Ishikawa (cell line): ENCODE results near the gene EXT2.

Experiments used
- CEBPB ChIP-seq: IDR thresholded peaks from 2 replicates; pipeline ENCODE4 v1.6.1; 2012
- CREB1 ChIP-seq: IDR thresholded peaks from 2 replicates; pipeline ENCODE4 v1.6.1; 2012; ENCODE audit warnings: low read depth
- EGR1 ChIP-seq: IDR thresholded peaks from 2 replicates; pipeline ENCODE4 v1.6.1; 2012
- EP300 ChIP-seq: IDR thresholded peaks from 2 replicates; pipeline ENCODE4 v1.6.1; 2012; ENCODE audit warnings: borderline replicate concordance
- FOXM1 ChIP-seq: IDR thresholded peaks from 2 replicates; pipeline ENCODE4 v1.6.1; 2012; ENCODE audit warnings: low read depth, borderline replicate concordance
- NFIC ChIP-seq: IDR thresholded peaks from 2 replicates; pipeline ENCODE4 v1.6.1; 2012
- RAD21 ChIP-seq: IDR thresholded peaks from 2 replicates; pipeline ENCODE4 v1.6.1; 2012; ENCODE audit warnings: low read depth
- REST ChIP-seq: IDR thresholded peaks from 2 replicates; pipeline ENCODE4 v1.6.1; 2012; ENCODE audit warnings: low read depth, mild to moderate bottlenecking
- TAF1 ChIP-seq: IDR thresholded peaks from 2 replicates; pipeline ENCODE4 v1.6.1; 2012; ENCODE audit warnings: low read depth, mild to moderate bottlenecking
- TCF12 ChIP-seq: IDR thresholded peaks from 2 replicates; pipeline ENCODE4 v1.6.1; 2012; ENCODE audit warnings: low read depth
- TEAD4 ChIP-seq: IDR thresholded peaks from 2 replicates; pipeline ENCODE4 v1.6.1; 2012
- USF1 ChIP-seq: IDR thresholded peaks from 2 replicates; pipeline ENCODE4 v1.6.1; 2012
- YY1 ChIP-seq: IDR thresholded peaks from 2 replicates; pipeline ENCODE4 v1.6.1; 2012; ENCODE audit warnings: low read depth
- ZBTB7A ChIP-seq: IDR thresholded peaks from 2 replicates; pipeline ENCODE4 v1.6.1; 2012; ENCODE audit warnings: low read depth
- TF ChIP-seq, protein P1 (sequence below): IDR thresholded peaks from 2 replicates; pipeline ENCODE4 v1.6.1; 2012

The EXT2 gene

DNA sequence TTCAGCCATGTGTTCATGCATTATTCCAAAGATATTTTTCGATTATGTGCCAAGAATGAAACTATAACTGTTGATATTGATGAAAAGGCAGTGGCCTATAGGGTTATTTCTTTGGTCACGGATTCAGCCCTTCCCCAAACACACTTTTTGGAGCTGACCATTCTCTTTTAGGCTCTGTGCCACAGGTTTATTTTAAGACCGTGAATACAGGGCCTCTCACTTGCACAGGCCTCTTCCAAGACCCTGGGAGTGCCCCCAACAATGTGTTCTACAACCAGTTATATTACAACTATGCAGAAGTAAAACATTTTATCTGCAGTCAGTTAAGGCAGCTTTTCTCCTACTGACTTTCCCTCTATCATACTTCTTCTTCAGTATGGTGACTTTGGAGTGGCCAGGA lies 109.9 kb downstream of the EXT2 start:
- TF ChIP-seq EGR1 (no peak), YY1 (no peak), ZBTB7A (no peak), RAD21 (no peak), FOXM1 (no peak)

GRCh38 chr11:44205836-44206235 lies 110.4 kb downstream of the EXT2 start:
- TF ChIP-seq TEAD4 (no peak), REST (no peak), EGR1 (no peak), TCF12 (no peak), CREB1 (no peak), USF1 (no peak), YY1 (no peak), CEBPB (no peak), RAD21 (no peak)

- no peak for TF ChIP-seq EGR1
- no peak for TF ChIP-seq TAF1
- TF ChIP-seq TCF12 = no peak
- TF ChIP-seq FOXM1 = no peak
- TF ChIP-seq CEBPB = no peak
- no peak for TF ChIP-seq YY1
- TF ChIP-seq ZBTB7A = no peak
- no peak for TF ChIP-seq NFIC
Observed at GRCh38 chr11:44207292-44207691, 111.8 kb downstream of the EXT2 start.

GRCh38 chr11:44208976-44209603 lies 113.6 kb downstream of the EXT2 start:
- TF ChIP-seq TEAD4 = no peak
- TF ChIP-seq REST = no peak
- no peak for TF ChIP-seq EGR1
- TF ChIP-seq RAD21 = no peak
- TF ChIP-seq CEBPB = no peak
- TF ChIP-seq FOXM1 = no peak
- TF ChIP-seq CREB1 = no peak
- no peak for TF ChIP-seq EP300
- TF ChIP-seq, protein P1, sequence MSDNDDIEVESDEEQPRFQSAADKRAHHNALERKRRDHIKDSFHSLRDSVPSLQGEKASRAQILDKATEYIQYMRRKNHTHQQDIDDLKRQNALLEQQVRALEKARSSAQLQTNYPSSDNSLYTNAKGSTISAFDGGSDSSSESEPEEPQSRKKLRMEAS = no peak
- TF ChIP-seq USF1 = no peak
- TF ChIP-seq TAF1 = no peak
- no peak for TF ChIP-seq YY1
- no peak for TF ChIP-seq ZBTB7A

DNA sequence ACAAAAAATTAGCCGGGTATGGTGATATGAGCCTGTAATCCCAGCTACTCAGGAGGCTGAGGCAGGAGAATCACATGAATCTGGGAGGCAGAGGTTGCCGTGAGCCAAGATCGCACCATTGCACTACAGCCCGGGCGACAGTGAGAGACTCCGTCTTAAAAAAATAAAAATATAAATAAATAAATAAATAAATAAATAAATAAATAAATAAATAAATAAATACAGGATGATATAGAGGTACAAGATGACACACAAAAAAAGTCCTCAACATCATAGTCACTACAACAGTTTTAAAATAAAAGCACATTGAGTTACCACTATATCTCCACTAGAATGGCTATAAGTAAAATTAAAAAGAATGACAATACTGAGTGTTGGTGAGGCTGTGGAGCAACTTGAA lies 116.7 kb downstream of the EXT2 start:
- TF ChIP-seq FOXM1 = no peak
- TF ChIP-seq NFIC = no peak
- TF ChIP-seq, protein P1 = no peak

- TF ChIP-seq ZBTB7A = no peak
- no peak for TF ChIP-seq TEAD4
- TF ChIP-seq EP300 = no peak
- TF ChIP-seq, protein P1 = no peak
Observed at GRCh38 chr11:44213148-44213547, 117.7 kb downstream of the EXT2 start.

DNA sequence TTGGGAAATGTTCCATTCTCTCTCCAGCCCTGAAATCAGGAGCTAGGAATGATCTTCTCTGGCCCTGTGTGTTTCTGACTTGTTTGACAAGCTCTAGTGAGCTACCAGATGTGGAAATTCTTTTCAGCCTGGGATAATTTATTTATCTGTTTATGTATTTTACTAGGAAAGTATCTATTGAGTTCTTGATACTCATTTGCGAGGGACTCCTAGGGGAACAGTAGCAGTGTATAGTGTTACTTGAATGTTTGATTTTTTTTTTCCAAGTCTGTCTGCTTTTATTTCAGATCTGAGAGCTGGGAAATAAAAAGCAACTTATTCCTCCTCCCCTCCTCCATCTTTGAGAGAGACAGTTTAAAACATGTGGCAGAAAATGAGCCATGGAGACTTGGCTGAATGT lies 122.0 kb downstream of the EXT2 start:
- TF ChIP-seq CEBPB = no peak
